Kidney epithelial cell (primary cell): Measurements from ENCODE around the gene PARD6B. TPM values are rescaled to one million over a fixed set of nuclear protein-coding genes. Genes with fewer than 3 reads are reported as not detected.

Experiments used
- DNase-seq: peaks from one replicate; pipeline ENCODE4 v3.0.0-alpha.2; 2010; ENCODE audit warnings: low read depth
- H3K27me3 ChIP-seq: 2 replicates; pipeline ENCODE4 v1.6.0; 2011; ENCODE audit warnings: low read length; ENCODE audit not compliant: control insufficient read depth, insufficient read depth
- H3K36me3 ChIP-seq: 2 replicates; pipeline ENCODE4 v1.5.1; 2011; ENCODE audit warnings: low read length; ENCODE audit not compliant: control insufficient read depth, insufficient read depth
- H3K4me3 ChIP-seq: 2 replicates; pipeline ENCODE4 v1.5.1; 2011; ENCODE audit warnings: low read depth, mild to moderate bottlenecking, control low read depth, low read length
- total RNA-seq: library from RNA; depleted of rRNA; stranded (reverse); fragments of >200 nt; gene quantifications from 2 replicates; pipeline ENCODE4 v1.2.3, GENCODE V29; 2015
- TF ChIP-seq, protein P1 (sequence below): IDR thresholded peaks from 2 replicates; pipeline ENCODE4 v1.5.1; 2011; ENCODE audit warnings: mild to moderate bottlenecking, moderate library complexity, low read length, control low read depth, inconsistent platforms; ENCODE audit not compliant: insufficient read depth, poor library complexity, severe bottlenecking

Gene PARD6B
- total RNA-seq, 1 donor from 2014 or later = 24.0 TPM

DNA sequence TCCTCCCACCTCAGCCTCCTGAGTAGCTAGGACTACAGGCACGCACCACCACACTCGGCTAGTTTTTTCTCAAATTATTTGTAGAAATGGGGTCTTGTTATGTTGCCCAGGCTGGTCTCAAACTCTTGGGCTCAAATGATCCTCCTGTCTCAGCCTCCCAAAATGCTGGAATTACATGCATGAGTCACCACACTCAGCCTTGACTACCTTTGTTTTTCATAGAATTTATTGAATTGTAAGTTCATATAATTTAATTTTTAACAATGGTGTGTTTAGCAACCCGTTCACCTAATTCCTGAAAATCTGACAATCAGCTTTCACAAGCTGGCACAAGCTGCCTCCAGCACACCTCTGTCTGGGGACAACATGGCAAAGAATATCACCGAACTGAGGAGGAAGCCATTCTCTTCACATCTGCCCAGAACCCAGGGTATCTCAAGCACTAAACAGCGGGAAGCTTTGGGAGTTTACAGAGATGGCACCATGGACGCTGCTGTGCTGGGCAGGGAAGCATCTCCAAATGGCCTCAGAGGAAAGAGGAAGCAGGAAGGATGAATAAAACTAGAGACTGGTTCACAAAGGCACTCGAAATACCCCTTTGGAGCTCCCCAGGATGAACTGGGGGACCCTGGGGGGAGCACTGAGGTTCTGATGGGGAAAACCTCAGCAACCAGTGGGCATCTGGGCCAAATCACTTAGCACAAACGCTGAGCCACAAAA is 43.0 kb upstream of the PARD6B start:
- DNase-seq = no peak
- TF ChIP-seq, protein P1, sequence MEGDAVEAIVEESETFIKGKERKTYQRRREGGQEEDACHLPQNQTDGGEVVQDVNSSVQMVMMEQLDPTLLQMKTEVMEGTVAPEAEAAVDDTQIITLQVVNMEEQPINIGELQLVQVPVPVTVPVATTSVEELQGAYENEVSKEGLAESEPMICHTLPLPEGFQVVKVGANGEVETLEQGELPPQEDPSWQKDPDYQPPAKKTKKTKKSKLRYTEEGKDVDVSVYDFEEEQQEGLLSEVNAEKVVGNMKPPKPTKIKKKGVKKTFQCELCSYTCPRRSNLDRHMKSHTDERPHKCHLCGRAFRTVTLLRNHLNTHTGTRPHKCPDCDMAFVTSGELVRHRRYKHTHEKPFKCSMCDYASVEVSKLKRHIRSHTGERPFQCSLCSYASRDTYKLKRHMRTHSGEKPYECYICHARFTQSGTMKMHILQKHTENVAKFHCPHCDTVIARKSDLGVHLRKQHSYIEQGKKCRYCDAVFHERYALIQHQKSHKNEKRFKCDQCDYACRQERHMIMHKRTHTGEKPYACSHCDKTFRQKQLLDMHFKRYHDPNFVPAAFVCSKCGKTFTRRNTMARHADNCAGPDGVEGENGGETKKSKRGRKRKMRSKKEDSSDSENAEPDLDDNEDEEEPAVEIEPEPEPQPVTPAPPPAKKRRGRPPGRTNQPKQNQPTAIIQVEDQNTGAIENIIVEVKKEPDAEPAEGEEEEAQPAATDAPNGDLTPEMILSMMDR = no peak
- Histone ChIP-seq H3K27me3 (no peaks in the 10 kb centered on the region), H3K4me3 (no peak overlapping the region), H3K36me3 (no peaks in the 10 kb centered on the region)

GRCh38 chr20:50689864-50690649 is 41.3 kb upstream of the PARD6B start:
- Histone ChIP-seq H3K27me3 (no peaks in the 10 kb centered on the region), H3K4me3 (no peak overlapping the region), H3K36me3 (no peaks in the 10 kb centered on the region)
- no peak for DNase-seq
- TF ChIP-seq, protein P1 = no peak

- DNase-seq = no peak
- no peaks in the 10 kb centered on the region for H3K36me3 ChIP-seq
- peak within 1 kb of the TSS; percentile 29 for H3K4me3 ChIP-seq
- TF ChIP-seq, protein P1 = no peak
- H3K27me3 ChIP-seq = no peaks in the 10 kb centered on the region
Observed at GRCh38 chr20:50690650-50691572, 40.5 kb upstream of the PARD6B start, which contains the start of gene RIPOR3. Gene RIPOR3 (minus strand): TSS chr20:50691542. CDS start chr20:50691128, 414 bp downstream.

GRCh38 chr20:50691573-50692551 is 39.5 kb upstream of the PARD6B start:
- Histone ChIP-seq H3K27me3 (no peaks in the 10 kb centered on the region), H3K36me3 (no peaks in the 10 kb centered on the region), H3K4me3 (peak overlapping the region; percentile 29)
- TF ChIP-seq, protein P1 = no peak
- no peak for DNase-seq

GRCh38 chr20:50692552-50692933 is 38.8 kb upstream of the PARD6B start:
- no peak overlapping the region for H3K4me3 ChIP-seq
- no peaks in the 10 kb centered on the region for H3K36me3 ChIP-seq
- H3K27me3 ChIP-seq = no peaks in the 10 kb centered on the region
- no peak for DNase-seq
- TF ChIP-seq, protein P1 = no peak
